GM12878 (cell line): ENCODE results near the gene FREY1. TPM values are rescaled to one million over a fixed set of nuclear protein-coding genes. Genes with fewer than 3 reads are reported as not detected.
A peak's percentile ranks its signal among the peaks of the same experiment; 100 is the strongest.

Source experiments
- CBX3 ChIP-seq: fragments of 200-600 bp; sonication (generic); IDR thresholded peaks from 2 replicates; pipeline ENCODE4 v1.6.1; 2016; ENCODE audit warnings: low read depth, borderline replicate concordance
- EP300 ChIP-seq, 2 experiments: fragments of 150-350 bp in 1 of 2; IDR thresholded peaks; 2 replicates each; pipeline ENCODE4 v1.6.1; 2011 to 2012; ENCODE audit warnings: low read depth in 2 of 2, low read length in 2 of 2, borderline replicate concordance in 1 of 2, improper control_type of control experiment in 1 of 2, inconsistent platforms in 1 of 2; ENCODE audit not compliant: control insufficient read depth in 1 of 2
- GABPA ChIP-seq: IDR thresholded peaks from 2 replicates; pipeline ENCODE4 v1.6.1; 2014; ENCODE audit warnings: antibody characterized with exemption, low read depth, mild to moderate bottlenecking, inconsistent platforms
- MYB ChIP-seq: fragments of 150-350 bp; IDR thresholded peaks from 2 replicates; pipeline ENCODE4 v1.6.1; 2014; ENCODE audit warnings: mild to moderate bottlenecking, low read depth, low read length, borderline replicate concordance
- NFXL1 ChIP-seq: fragments of 450-650 bp; IDR thresholded peaks from 2 replicates; pipeline ENCODE4 v1.6.1; 2017; ENCODE audit warnings: antibody characterized with exemption, mild to moderate bottlenecking, borderline replicate concordance
- NFYB ChIP-seq: IDR thresholded peaks from 2 replicates; pipeline ENCODE4 v1.6.1; 2011; ENCODE audit warnings: low read depth, mild to moderate bottlenecking, low read length, improper control_type of control experiment, moderate library complexity; ENCODE audit not compliant: insufficient read depth
- RB1 ChIP-seq: fragments of 450-650 bp; formaldehyde crosslinking; IDR thresholded peaks from 2 replicates; pipeline ENCODE4 v1.6.1; 2017; ENCODE audit warnings: mild to moderate bottlenecking, borderline replicate concordance
- STAT1 ChIP-seq: fragments of 450-650 bp; conservative IDR thresholded peaks from 2 replicates; pipeline ENCODE4 v1.6.1; 2014; ENCODE audit warnings: antibody characterized with exemption, mild to moderate bottlenecking
- polyA plus RNA-seq, 11 experiments: library from polyadenylated mRNA; depleted of rRNA in 4 of 11; unstranded in 6 of 11; stranded (reverse) in 5 of 11; fragments of >200 nt; fragmentation: Nextera tagmentation in 4 of 11; fragmentation: Illumina TruSeq in 1 of 11; extraction: Ambion mirVana in 4 of 11; extraction: Trizol in 1 of 11; gene quantifications; 1 replicate in 1 of 11; 2 replicates in 10 of 11; pipeline versions ENCODE4 v1.2.1 to v1.2.3, GENCODE V29; 2011 to 2016; ENCODE audit warnings: inconsistent platforms in 2 of 11, missing spikeins in 2 of 11, low read depth in 1 of 11
- total RNA-seq, 4 experiments: library from RNA; depleted of rRNA in 3 of 4; stranded (reverse); fragments of >200 nt in 3 of 4; fragmentation: Illumina TruSeq in 1 of 4; extraction: Trizol in 1 of 4; gene quantifications; 2 replicates each; pipeline versions ENCODE4 v1.2.1 to v1.2.3, GENCODE V29; 2013 to 2021
- TF ChIP-seq, protein P1 (sequence below): IDR thresholded peaks from 2 replicates; pipeline ENCODE4 v1.6.1; 2011; ENCODE audit warnings: borderline replicate concordance, low read depth, mild to moderate bottlenecking, moderate library complexity, mixed read lengths, low read length; ENCODE audit not compliant: insufficient read depth; ENCODE audit errors: extremely low read length
- TF ChIP-seq, protein P2 (sequence below): fragments of 450-650 bp; IDR thresholded peaks from 2 replicates; pipeline ENCODE4 v1.6.1; 2018; ENCODE audit warnings: mild to moderate bottlenecking, low read depth, moderate library complexity; ENCODE audit not compliant: partially characterized antibody

The FREY1 gene
- total and polyA plus RNA-seq, 10 of the 15 experiments (the other 5 are each of a cell fraction or from before 2014, with no cell fraction given), result 0.13 to 1.7 (median 0.39) TPM; not detected in 3

DNA sequence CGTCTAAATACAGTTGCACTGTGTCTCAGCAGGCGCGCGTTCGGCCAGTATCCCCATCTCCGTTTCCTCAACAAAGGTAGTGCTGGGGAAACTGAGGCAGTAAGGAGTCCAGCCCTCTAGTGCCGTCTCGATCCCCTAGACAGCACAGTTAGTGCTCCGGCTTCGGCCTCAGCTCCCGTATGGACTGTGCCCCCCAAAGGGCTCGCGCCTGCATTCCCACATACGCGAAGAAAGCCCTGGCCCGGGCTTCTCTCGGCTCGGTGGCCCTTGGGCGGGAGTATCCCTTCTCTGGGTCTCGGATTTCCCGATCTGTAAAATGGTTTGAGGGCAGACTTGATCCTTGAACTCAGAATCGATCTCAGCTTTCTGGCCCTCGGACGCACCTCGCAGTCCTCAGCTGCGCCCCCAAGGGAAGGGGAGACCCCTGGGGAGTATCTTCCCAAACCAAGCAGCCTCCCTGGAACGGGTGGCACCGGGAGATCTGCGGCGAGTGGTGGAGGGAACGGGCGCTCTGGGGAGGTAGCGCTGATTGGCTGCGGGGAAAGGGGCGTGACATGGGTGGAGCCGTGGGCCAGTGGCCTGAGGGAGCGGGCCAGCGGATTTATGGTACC lies 11.4 kb upstream of the FREY1 start (continued):
- TF ChIP-seq NFXL1, result no peak
- no peak for TF ChIP-seq CBX3
- no peak for TF ChIP-seq EP300 (IDR thresholded peaks at IDR 0.05; ENCODE audit: borderline replicate concordance in 1 of 2, control insufficient read depth in 1 of 2, low read depth in 2 of 2, low read length in 2 of 2)
- no peak for TF ChIP-seq RB1
- 0 out of 2 replicates have a peak, but pooled peaks have one; percentile 7 for TF ChIP-seq STAT1
- TF ChIP-seq, protein P1, sequence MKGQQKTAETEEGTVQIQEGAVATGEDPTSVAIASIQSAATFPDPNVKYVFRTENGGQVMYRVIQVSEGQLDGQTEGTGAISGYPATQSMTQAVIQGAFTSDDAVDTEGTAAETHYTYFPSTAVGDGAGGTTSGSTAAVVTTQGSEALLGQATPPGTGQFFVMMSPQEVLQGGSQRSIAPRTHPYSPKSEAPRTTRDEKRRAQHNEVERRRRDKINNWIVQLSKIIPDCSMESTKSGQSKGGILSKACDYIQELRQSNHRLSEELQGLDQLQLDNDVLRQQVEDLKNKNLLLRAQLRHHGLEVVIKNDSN, result no peak
- no peak for TF ChIP-seq MYB
- TF ChIP-seq GABPA, result no peak
- TF ChIP-seq, protein P2, sequence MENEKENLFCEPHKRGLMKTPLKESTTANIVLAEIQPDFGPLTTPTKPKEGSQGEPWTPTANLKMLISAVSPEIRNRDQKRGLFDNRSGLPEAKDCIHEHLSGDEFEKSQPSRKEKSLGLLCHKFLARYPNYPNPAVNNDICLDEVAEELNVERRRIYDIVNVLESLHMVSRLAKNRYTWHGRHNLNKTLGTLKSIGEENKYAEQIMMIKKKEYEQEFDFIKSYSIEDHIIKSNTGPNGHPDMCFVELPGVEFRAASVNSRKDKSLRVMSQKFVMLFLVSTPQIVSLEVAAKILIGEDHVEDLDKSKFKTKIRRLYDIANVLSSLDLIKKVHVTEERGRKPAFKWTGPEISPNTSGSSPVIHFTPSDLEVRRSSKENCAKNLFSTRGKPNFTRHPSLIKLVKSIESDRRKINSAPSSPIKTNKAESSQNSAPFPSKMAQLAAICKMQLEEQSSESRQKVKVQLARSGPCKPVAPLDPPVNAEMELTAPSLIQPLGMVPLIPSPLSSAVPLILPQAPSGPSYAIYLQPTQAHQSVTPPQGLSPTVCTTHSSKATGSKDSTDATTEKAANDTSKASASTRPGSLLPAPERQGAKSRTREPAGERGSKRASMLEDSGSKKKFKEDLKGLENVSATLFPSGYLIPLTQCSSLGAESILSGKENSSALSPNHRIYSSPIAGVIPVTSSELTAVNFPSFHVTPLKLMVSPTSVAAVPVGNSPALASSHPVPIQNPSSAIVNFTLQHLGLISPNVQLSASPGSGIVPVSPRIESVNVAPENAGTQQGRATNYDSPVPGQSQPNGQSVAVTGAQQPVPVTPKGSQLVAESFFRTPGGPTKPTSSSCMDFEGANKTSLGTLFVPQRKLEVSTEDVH, result no peak
- peak; percentile 79; the same call in 1 of the 2 replicates for TF ChIP-seq NFYB
